ENCODE data around the gene ARRDC2. TPM values are rescaled to one million over a fixed set of nuclear protein-coding genes. Genes with fewer than 3 reads are reported as not detected.
"Not testable (repeated sequence)": the region's sequence is repeated elsewhere in the genome, so short reads cannot be mapped to it uniquely, and the experiment has no call there.

Gene ARRDC2
- total RNA-seq, 6 donors from 2014 or later = 53.6 to 253 (median 78.8) TPM

GRCh38 chr19:18000915-18001776 lies 6.8 kb upstream of the ARRDC2 start:
- peak overlapping the region; percentile 68 to 96 (median 86) for H3K4me3 ChIP-seq
- peak; percentile 96 to 97 for DNase-seq
- peak overlapping the region; percentile 86 to 98 (median 96) for H3K27ac ChIP-seq
- WGBS, 2 donors = 0% methylated on average over 3 to 5 of the region's 105 CpGs
- peaks cover 18 to 53% (median 28%) of the 10 kb centered on the region in 4 donors for H3K4me1 ChIP-seq
- H3K9me3 ChIP-seq = no peaks in the 10 kb centered on the region
- TF ChIP-seq POLR2A (IDR thresholded peaks at IDR 0.05) (peak in 3 of 4 donors; percentile 47 to 95 (median 70)), POLR2AphosphoS5 (IDR thresholded peaks at IDR 0.05) (peak; percentile 79 to 91), CTCF (IDR thresholded peaks at IDR 0.05) (peak in 4 of 6 experiments; percentile 20 to 27 (median 24)), EP300 (IDR thresholded peaks at IDR 0.05) (peak in 2 of 4 donors; percentile 61 to 84)
- ATAC-seq (ENCODE audit: low FRiP score in 2 of 2) = peak; percentile 87 to 92
- no peaks in the 10 kb centered on the region for H3K27me3 ChIP-seq
- peaks cover 0 to 10% (median 2%) of the 10 kb centered on the region in 4 donors for H3K36me3 ChIP-seq

- H3K36me3 ChIP-seq = peaks cover 0 to 10% (median 2%) of the 10 kb centered on the region in 4 donors
Observed at GRCh38 chr19:18001777-18002345, 6.1 kb upstream of the ARRDC2 start.

GRCh38 chr19:18002347-18002850 lies 5.6 kb upstream of the ARRDC2 start:
- H3K27ac ChIP-seq = peak overlapping the region; percentile 86 to 98 (median 96)
- TF ChIP-seq POLR2AphosphoS5 (IDR thresholded peaks at IDR 0.05) (no peak), POLR2A (IDR thresholded peaks at IDR 0.05) (peak in 1 of 4 donors; percentile 55)

More at GRCh38 chr19:18001777-18002345, 6.1 kb upstream of the ARRDC2 start:
- peak in 1 of 2 donors; percentile 2 for ATAC-seq (ENCODE audit: low FRiP score in 2 of 2)
- peaks cover 22 to 56% (median 31%) of the 10 kb centered on the region in 4 donors for H3K4me1 ChIP-seq
- H3K27ac ChIP-seq = peak overlapping the region; percentile 86 to 98 (median 96)
- 24 to 27% methylated on average over 7 to 15 of the region's 15 CpGs for WGBS, 2 donors
- no peaks in the 10 kb centered on the region for H3K27me3 ChIP-seq
- H3K4me3 ChIP-seq = peak overlapping the region; percentile 68 to 96 (median 86)
- TF ChIP-seq CTCF (IDR thresholded peaks at IDR 0.05) (no peak), POLR2A (IDR thresholded peaks at IDR 0.05) (no peak), EP300 (IDR thresholded peaks at IDR 0.05) (no peak), POLR2AphosphoS5 (IDR thresholded peaks at IDR 0.05) (no peak)
- no peaks in the 10 kb centered on the region for H3K9me3 ChIP-seq
- DNase-seq = no peak

GRCh38 chr19:18005750-18006149 lies 2.2 kb upstream of the ARRDC2 start:
- DNase-seq = peak in 1 of 2 donors; percentile 83
- H3K27ac ChIP-seq; H3K27me3 ChIP-seq; ATAC-seq (ENCODE audit: low FRiP score in 2 of 2); H3K9me3 ChIP-seq; H3K4me3 ChIP-seq: not testable (repeated sequence)
- Histone ChIP-seq H3K36me3 (peaks cover 12 to 35% (median 24%) of the 10 kb centered on the region in 4 donors), H3K4me1 (peaks cover 25 to 72% (median 33%) of the 10 kb centered on the region in 4 donors)
- 94 to 95% methylated on average over 7 to 18 of the region's 35 CpGs for WGBS, 2 donors

More at GRCh38 chr19:18002347-18002850, 5.6 kb upstream of the ARRDC2 start:
- no peak for ATAC-seq (ENCODE audit: low FRiP score in 2 of 2)
- peaks cover 23 to 61% (median 35%) of the 10 kb centered on the region in 4 donors for H3K4me1 ChIP-seq
- peaks cover 0 to 10% (median 2%) of the 10 kb centered on the region in 4 donors for H3K36me3 ChIP-seq
- H3K27me3 ChIP-seq = no peaks in the 10 kb centered on the region
- no peaks in the 10 kb centered on the region for H3K9me3 ChIP-seq
- WGBS, 2 donors = 56 to 65% methylated on average over 11 to 27 of the region's 27 CpGs
- H3K4me3 ChIP-seq = peak overlapping the region; percentile 68 to 96 (median 86)
- DNase-seq = peak in 1 of 2 donors; percentile 67

GRCh38 chr19:18007044-18007916 lies 690 bp upstream of the ARRDC2 start:
- DNase-seq (peak; percentile 88 to 98), ATAC-seq (ENCODE audit: low FRiP score in 2 of 2) (peak; percentile 95)
- peaks cover 16 to 50% (median 37%) of the 10 kb centered on the region in 4 donors for H3K36me3 ChIP-seq
- peak overlapping the region; percentile 5 to 66 (median 61) for H3K4me3 ChIP-seq
- H3K9me3 ChIP-seq = no peaks in the 10 kb centered on the region
- no peaks in the 10 kb centered on the region for H3K27me3 ChIP-seq
- TF ChIP-seq CTCF (IDR thresholded peaks at IDR 0.05) (peak; percentile 96 to 99 (median 98)), POLR2A (IDR thresholded peaks at IDR 0.05) (peak in 3 of 4 donors; percentile 8 to 53 (median 24)), EP300 (IDR thresholded peaks at IDR 0.05) (no peak), POLR2AphosphoS5 (IDR thresholded peaks at IDR 0.05) (peak; percentile 62 to 76)
- H3K4me1 ChIP-seq = peaks cover 22 to 69% (median 28%) of the 10 kb centered on the region in 4 donors
- WGBS, 2 donors = 1% methylated on average over 30 to 43 of the region's 46 CpGs
- peak overlapping the region; percentile 76 to 93 (median 92) for H3K27ac ChIP-seq
